H1 (cell line): Measurements from ENCODE around the gene SYCE1L. TPM values are rescaled to one million over a fixed set of nuclear protein-coding genes. Genes with fewer than 3 reads are reported as not detected.

Source experiments
- GABPA ChIP-seq: IDR thresholded peaks from 2 replicates; pipeline ENCODE4 v1.6.1; 2011; ENCODE audit warnings: mild to moderate bottlenecking, low read length, moderate library complexity, borderline replicate concordance; ENCODE audit not compliant: insufficient read depth
- RBBP5 ChIP-seq: IDR thresholded peaks from 2 replicates; pipeline ENCODE4 v1.7.1; 2012; ENCODE audit warnings: low read depth, mild to moderate bottlenecking, inconsistent platforms, low read length, moderate library complexity, borderline replicate concordance
- TEAD4 ChIP-seq: IDR thresholded peaks from 2 replicates; pipeline ENCODE4 v1.6.1; 2012; ENCODE audit warnings: low read depth, low read length, inconsistent platforms, mixed read lengths
- polyA plus RNA-seq, 7 experiments: library from polyadenylated mRNA; depleted of rRNA in 3 of 7; stranded (reverse) in 5 of 7; unstranded in 2 of 7; fragments of >200 nt in 5 of 7; fragments of 200-250 nt in 2 of 7; gene quantifications; 1 replicate in 5 of 7; 2 replicates in 1 of 7; 4 replicates in 1 of 7; pipeline versions ENCODE4 v1.2.1 to v1.2.3, GENCODE V29; 2011 to 2013; ENCODE audit warnings: missing spikeins in 2 of 7, mixed read lengths in 2 of 7
- total RNA-seq: library from RNA; stranded (reverse); fragmentation: NEBNext Ultra II Directional; extraction: Animal tissue kit (Norgen Biotek cat#: 25700); gene quantifications from 2 replicates; pipeline ENCODE4 v1.2.1, GENCODE V29; 2021

The SYCE1L gene
- total and polyA plus RNA-seq, 2 of the 8 experiments (the other 6 are each of a cell fraction or from before 2014, with no cell fraction given): 5.8 to 6.8 TPM

GRCh38 chr16:77195411-77195810, 3.8 kb upstream of the SYCE1L start (continued):
- no peak for TF ChIP-seq GABPA
- no peak for TF ChIP-seq TEAD4
- TF ChIP-seq RBBP5: no peak
